Lower leg skin (tissue), 4 donors: Measurements from ENCODE around the gene RAD51B. TPM values are rescaled to one million over a fixed set of nuclear protein-coding genes. Genes with fewer than 3 reads are reported as not detected.

Experiments
- DNase-seq, 2 donors: peaks; one replicate each; pipeline ENCODE4 v3.0.0-alpha.2; 2019; ENCODE audit warnings: low spot score in 2 of 2
- H3K4me3 ChIP-seq: fragments of 200-600 bp; sonication (generic); 2 replicates; pipeline ENCODE4 v1.5.1; 2017; ENCODE audit warnings: mild to moderate bottlenecking, low read depth; ENCODE audit not compliant: poor library complexity, severe bottlenecking
- CTCF ChIP-seq, 3 donors: fragments of 450-650 bp; IDR thresholded peaks; one replicate each; pipeline ENCODE4 v1.5.1; 2016; ENCODE audit warnings: antibody characterized with exemption in 3 of 3, mild to moderate bottlenecking in 3 of 3, moderate library complexity in 2 of 3
- POLR2A ChIP-seq, 2 donors: fragments of 450-650 bp; IDR thresholded peaks; one replicate each; pipeline ENCODE4 v1.6.1; 2016 to 2017; ENCODE audit warnings: antibody characterized with exemption in 2 of 2, mild to moderate bottlenecking in 1 of 2, moderate library complexity in 1 of 2
- WGBS, 2 donors: methylation state at CpG; one replicate each; pipeline ENCODE4 v1.1.5; 2018; 5-methylcytosine and 5-hydroxymethylcytosine counted together
- intact Hi-C: fragments of 100-400 bp; cut with DNase I; formaldehyde crosslinking; loops from one replicate; pipeline ENCODE4 v1.15.0; 2023; ENCODE audit warnings: low total_unique reads
- total RNA-seq, 4 donors: library from RNA; depleted of rRNA; stranded (reverse); fragments of >200 nt; gene quantifications; one replicate each; pipeline ENCODE4 v1.1.0, GENCODE V29; 2016

The RAD51B gene
- total RNA-seq, 4 donors from 2014 or later: 6.1 to 27.2 (median 13.6) TPM

GRCh38 chr14:68463705-68464374, 644.3 kb downstream of the RAD51B start:
- intact Hi-C loops: loop anchor here (10.0 kb wide), 1 partner anchor 69 kb away; no protein-coding TSS in a partner anchor
- TF ChIP-seq POLR2A (IDR thresholded peaks at IDR 0.05) (no peak), CTCF (IDR thresholded peaks at IDR 0.05) (no peak)
- no peak for DNase-seq
- no peak overlapping the region for H3K4me3 ChIP-seq

- 63 to 67% methylated on average over 2 of the region's 2 CpGs for WGBS, 2 donors
Measured at GRCh38 chr14:68464711-68465110, 645.1 kb downstream of the RAD51B start.

GRCh38 chr14:68466491-68466977, 647.0 kb downstream of the RAD51B start:
- DNase-seq: no peak
- TF ChIP-seq CTCF (IDR thresholded peaks at IDR 0.05) (no peak), POLR2A (IDR thresholded peaks at IDR 0.05) (no peak)
- intact Hi-C loops: loop anchor here (10.0 kb wide), 1 partner anchor 72 kb away; no protein-coding TSS in a partner anchor
- no peak overlapping the region for H3K4me3 ChIP-seq
- 21 to 23% methylated on average over 3 of the region's 3 CpGs for WGBS, 2 donors

More at GRCh38 chr14:68464711-68465110, 645.1 kb downstream of the RAD51B start:
- DNase-seq: no peak
- no peak overlapping the region for H3K4me3 ChIP-seq
- intact Hi-C loops: loop anchor here (10.0 kb wide), 1 partner anchor 70 kb away; no protein-coding TSS in a partner anchor
- TF ChIP-seq CTCF (IDR thresholded peaks at IDR 0.05): no peak
- no peak for TF ChIP-seq POLR2A (IDR thresholded peaks at IDR 0.05)

GRCh38 chr14:68467425-68467824, 647.8 kb downstream of the RAD51B start:
- intact Hi-C loops: loop anchor here (10.0 kb wide), 1 partner anchor 73 kb away; no protein-coding TSS in a partner anchor
- TF ChIP-seq POLR2A (IDR thresholded peaks at IDR 0.05) (no peak), CTCF (IDR thresholded peaks at IDR 0.05) (no peak)
- WGBS, 2 donors: 57 to 74% methylated on average over 4 of the region's 4 CpGs

GRCh38 chr14:68468437-68469207, 649.0 kb downstream of the RAD51B start:
- DNase-seq: no peak
- intact Hi-C loops: loop anchor here (10.0 kb wide), 1 partner anchor 74 kb away; no protein-coding TSS in a partner anchor
- TF ChIP-seq POLR2A (IDR thresholded peaks at IDR 0.05) (no peak), CTCF (IDR thresholded peaks at IDR 0.05) (no peak)
- H3K4me3 ChIP-seq: no peak overlapping the region
- 64 to 70% methylated on average over 5 of the region's 5 CpGs for WGBS, 2 donors

More at GRCh38 chr14:68467425-68467824, 647.8 kb downstream of the RAD51B start:
- no peak for DNase-seq
- H3K4me3 ChIP-seq: no peak overlapping the region
